ENCODE data around the gene PLEKHG1.

Gene PLEKHG1

DNA sequence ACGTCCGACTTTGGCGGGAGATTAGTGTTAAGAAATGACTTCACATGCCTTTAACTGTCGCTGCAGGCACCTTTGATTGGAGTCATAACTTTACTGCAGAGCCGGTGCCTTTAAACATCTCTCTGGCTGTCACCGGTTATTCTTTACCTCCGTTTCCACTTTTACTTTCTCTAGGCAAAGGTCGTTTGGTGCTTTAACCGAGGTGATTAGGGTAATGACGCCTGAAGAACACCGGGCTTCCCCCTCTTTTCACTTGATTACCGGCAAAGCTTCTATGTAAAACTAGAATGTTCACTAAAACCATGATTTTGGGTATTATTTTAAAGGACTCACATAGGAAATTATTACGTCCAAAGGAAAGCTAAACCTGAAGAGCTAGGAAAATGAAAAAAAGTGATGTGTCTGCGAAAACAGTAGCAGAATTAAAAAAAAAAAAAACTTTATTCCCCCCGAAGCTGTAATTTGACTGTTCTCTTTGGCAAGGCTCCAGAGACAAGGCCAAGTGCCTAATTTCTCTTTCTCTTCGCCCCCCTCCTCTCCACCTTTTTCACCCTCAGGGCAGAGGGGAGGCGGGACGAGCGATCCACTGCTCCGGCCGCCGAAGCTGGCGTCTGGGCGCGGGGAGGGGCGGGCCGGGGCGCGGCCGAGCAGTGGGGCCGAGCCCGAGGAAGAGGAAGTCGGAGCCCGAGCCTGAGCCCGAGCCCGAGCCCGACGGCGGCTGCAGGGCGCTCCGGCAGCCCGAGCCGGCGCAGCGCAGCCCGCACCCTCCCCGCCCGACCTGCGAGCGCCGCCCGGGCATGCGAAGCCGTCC lies at the start of gene PLEKHG1:
PLEKHG1 (plus strand) TSS at position 687 of the 811 bp plus-strand sequence. CDS start 133,797 bp downstream, outside the sequence.
- no peak for DNase-seq

DNA sequence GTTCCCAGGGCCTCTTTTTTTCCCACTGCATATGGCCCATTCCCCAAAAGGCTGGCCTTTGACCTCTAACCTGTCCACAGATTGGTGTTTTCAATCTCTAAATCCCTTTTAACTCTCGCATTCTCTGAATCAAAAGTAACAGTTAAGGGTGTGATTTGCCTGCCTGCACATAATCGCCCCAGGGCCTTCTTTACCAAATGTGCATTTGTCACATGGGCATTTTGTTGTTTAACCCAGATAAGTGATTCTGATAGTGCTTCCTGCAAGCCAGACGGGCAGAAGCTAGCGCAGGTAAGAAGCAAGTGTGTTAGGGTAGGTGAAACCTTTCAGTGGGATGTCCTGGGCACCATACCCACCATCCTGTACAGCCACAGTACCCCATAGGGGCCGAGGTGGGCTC lies 49.4 kb upstream of the PLEKHG1 start:
- no peak for DNase-seq

DNA sequence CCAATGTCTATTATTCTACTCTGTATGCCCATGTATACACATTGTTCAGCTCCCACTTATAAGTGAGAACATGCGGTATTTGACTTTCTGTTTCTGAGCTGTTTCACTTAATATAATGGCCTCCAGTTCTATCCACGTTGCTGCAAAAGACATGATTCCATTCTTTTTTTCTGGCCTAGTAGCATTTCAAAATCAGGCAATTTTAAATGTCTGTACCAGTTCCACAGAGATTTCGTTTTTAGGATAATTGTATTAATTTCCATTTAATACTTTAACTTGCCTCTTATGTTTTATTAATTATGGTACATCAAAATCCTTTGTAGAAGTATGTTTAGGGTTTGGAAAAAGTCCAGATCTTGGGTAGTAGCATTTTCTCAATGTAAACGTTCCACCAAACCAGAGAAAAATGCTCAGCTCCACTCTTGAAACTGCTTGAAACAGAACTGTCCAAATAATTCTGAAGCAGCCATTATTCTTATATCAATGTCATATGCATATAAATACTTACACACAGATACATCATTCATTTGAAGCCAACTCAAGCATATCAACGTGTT lies 42.6 kb upstream of the PLEKHG1 start:
- DNase-seq = no peak

DNA sequence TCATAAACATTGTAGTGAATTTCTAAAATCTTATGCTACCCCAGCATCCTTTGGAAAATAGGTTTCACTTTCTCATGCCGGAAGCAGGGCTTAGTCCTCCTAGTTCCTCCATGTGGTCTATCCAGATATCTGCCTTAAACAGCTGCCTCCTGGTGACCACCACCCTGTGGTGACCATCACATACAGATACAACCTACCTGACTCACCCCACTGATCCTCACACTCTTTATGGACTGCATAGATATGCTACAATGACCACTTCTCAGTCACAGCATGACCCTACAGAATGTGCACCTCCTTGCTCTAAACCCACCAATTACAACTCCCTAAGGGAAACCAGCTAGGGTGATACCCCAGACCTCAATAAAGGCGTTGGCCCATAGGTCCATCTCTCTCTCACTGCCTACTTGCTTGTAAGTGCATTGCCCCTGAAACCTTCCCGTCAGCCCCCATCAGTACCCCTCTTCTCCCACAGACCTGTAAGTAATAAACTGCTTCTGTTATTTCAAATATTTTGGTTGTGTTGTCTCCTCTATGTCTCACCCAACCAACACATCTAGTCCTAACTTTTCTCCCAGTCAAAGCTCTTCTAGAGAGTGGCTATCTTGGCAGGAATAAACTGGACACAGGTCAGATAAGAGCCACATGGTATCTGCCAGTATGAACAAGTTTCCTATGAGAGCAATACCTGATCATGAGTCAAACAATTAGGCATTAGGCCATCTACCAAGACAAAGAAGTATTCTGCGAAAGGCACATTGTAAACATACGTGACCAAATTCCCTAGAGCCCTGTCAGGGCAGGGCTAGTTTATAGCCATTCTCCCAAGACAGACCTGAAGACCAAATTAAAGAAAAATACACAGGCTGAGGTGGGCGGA lies 39.4 kb upstream of the PLEKHG1 start:
- no peak for DNase-seq

GRCh38 chr6:150560884-150561219 lies 38.8 kb upstream of the PLEKHG1 start:
- no peak for DNase-seq

- no peak for DNase-seq
Observed at GRCh38 chr6:150565945-150566344, 33.7 kb upstream of the PLEKHG1 start.

- no peak for DNase-seq
Observed at GRCh38 chr6:150566486-150566885, 33.2 kb upstream of the PLEKHG1 start.

DNA sequence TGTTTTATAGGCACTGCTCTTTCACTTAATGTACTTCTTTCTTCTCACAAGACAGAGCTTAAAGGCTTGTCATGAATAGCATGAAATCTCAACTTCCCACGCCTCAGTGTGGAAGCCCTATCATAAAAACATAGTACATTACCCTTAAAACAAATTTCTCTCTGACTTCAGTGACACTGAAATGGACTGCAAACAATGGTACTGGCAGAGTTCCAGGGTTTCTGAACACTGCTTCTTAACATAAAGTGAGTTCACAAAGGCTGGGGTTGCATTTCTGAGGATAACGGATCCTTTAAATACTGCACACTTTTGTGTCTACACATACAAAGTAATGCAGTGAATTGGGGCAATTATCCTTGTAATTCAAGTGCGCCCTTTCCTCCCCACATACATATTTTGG lies 32.3 kb upstream of the PLEKHG1 start:
- no peak for DNase-seq

- no peak for DNase-seq
Observed at GRCh38 chr6:150567823-150568383, 31.8 kb upstream of the PLEKHG1 start.

DNA sequence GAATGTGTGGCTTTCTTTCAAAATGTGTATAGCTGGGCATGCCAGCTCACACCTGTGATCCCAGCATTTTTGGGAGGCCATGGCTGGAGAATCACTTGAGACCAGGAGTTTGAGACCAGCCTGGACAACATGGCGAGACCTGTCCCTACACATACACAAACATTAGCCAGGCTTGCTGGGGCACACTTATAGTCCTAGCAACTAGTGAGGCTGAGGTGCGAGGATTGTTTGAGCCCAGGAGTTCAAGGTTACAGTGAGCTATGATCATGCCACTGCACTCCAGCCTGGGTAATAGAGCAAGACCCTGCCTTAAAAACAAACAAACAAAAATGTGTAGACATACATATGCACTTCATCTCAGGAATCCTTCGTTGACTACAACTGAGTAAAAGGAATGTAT lies 31.1 kb upstream of the PLEKHG1 start:
- no peak for DNase-seq

GRCh38 chr6:150569161-150569560 lies 30.5 kb upstream of the PLEKHG1 start:
- DNase-seq = no peak

DNA sequence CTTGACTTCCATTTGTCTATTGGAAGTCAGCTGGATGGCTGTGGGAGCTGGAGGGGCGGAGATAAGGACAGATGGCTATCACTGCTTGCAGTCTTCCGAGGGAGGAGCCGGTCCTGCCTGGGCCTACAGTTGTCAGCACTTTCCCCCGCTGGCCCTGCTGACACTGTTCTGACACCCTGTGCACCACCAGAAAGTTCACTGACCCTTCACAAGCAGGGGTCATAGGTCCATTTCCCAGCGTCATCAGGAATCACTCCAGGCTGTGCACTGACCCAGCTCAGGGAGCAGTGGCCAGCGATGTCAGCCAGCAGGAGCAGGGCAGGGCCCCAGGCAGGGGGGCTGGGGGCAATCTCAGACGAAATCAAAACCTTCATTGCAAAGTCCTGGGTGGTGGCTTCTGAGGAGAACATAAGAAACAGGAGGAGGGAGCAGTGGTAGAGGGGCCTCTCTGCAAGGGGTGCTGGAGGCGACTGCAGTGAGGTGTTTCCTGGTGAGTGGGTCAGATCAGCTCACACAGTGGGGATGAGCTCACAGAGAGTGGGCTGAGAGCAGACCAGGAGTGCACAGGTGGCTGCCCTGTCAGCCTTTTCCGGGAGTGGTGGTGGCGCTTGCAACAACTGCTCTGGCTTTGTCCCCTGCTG lies 26.5 kb upstream of the PLEKHG1 start:
- DNase-seq = no peak

DNA sequence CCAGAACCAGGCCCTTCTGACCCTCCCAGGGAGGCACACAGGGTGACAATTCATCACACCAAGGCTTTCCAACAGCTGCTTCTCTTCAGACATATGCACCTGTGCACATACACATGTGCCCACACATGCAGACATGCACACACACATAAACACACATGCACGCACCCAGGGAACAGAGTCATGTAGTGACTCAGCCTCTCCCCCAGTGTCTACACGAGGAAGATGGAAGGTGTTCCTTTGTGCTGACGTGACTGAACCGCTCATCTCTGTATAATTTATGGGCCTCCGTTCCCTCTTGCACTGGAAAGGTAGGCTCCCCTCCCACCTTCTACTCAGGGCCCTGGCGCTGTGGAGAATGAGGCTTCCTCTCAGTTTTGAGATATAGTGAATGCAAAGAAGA lies 23.8 kb upstream of the PLEKHG1 start:
- DNase-seq = no peak

GRCh38 chr6:150576651-150577226 lies 22.9 kb upstream of the PLEKHG1 start:
- no peak for DNase-seq

DNA sequence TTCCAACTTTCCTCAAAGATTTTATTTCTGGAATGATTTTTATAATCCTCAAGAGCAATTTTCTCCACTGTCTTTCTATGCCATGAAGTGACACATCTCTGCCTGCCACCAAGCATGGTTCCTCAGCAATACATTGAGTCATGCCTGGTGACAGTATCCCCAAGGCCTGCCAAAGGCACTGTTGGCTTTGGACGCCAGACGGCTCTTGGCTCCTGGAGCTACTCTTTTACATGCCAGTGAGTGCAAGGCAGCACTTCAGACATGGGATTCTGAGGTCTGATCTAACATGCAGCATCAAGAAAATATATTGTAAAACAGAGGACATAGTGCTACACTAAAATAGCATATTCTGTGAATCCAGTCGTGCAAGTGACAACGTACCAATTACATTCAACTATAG lies 20.1 kb upstream of the PLEKHG1 start:
- DNase-seq = no peak

DNA sequence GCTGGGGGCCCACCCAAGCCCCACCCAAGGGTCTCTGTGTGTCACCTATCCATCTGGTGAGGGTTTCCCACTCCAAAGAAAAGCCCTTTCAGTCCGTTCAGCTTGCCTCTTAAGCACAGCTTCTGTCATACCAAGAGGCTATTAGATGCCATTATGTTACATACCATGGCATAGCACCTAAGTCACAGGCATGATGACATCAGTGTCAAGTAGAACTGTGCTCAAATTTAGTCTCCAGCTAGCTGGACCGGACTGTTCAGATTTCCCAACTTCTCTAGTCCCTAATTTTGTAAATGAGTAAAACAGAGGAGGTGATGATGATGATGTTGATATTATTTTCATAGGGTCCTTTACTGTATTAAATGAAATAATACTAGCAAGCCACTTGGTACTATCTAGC lies 19.2 kb upstream of the PLEKHG1 start:
- no peak for DNase-seq

- DNase-seq = no peak
Observed at GRCh38 chr6:150584065-150584464, 15.6 kb upstream of the PLEKHG1 start.

- no peak for DNase-seq
Observed at GRCh38 chr6:150584596-150584995, 15.1 kb upstream of the PLEKHG1 start.

DNA sequence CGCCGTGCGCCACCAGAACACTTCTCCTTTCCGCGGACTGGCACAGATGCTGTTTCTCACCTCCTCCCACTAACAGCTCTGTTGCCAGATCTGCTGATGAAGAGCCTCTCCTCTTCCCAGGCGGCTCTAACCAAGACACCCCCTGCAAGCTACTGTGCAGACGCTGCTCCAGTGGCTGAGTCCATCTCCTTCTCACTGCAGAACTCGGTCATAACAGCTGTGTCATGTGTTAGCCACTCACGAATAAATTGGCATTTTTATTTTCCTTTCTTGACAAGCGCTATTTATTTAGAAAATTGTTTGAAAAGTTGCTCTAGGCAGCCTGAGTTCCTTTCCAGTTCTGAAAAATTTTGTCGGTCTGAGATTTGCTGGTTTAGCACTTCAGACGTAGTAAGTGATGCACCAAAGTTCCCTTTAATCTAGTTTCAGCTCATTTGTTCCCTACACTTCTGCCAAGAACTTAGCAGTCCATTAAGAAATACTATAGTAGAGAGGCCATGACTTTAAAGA lies 12.8 kb upstream of the PLEKHG1 start:
- no peak for DNase-seq

DNA sequence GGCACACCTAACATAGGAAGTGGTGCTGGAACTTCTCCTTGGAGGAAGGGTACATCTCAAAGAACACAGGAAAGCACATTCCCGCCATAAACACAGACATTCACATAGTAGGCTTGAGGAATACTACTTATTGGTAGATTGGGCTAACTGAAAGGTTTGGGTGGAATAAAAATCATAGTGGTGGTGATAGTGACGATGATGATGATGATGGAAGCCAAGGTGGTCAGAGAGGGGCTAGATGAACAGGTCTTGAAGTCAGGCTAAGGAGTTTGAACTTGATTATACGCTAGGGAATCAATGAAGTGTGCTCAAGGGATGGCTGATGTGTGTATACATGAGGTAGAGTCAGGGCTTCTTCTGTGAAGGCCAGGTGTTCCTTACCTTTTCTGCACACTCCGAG lies 12.0 kb upstream of the PLEKHG1 start:
- DNase-seq = no peak

- DNase-seq = no peak
Observed at GRCh38 chr6:150588888-150589499, 10.7 kb upstream of the PLEKHG1 start.

GRCh38 chr6:150589852-150590251 lies 9.8 kb upstream of the PLEKHG1 start:
- DNase-seq = no peak
